H1 (cell line): ENCODE measurements around the gene HRH1. TPM values are rescaled to one million over a fixed set of nuclear protein-coding genes. Genes with fewer than 3 reads are reported as not detected.

ENCODE experiments used
- CTCF ChIA-PET: fragments of 300-600 bp; sonication (Branson Sonifier 250); formaldehyde crosslinking; loops from one replicate; lab custom pipeline; 2021; ENCODE audit not compliant: partially characterized antibody; lab: Charles Lee
- POLR2A ChIA-PET: fragments of 300-600 bp; sonication (Branson Sonifier 250); formaldehyde crosslinking; loops from one replicate; lab custom pipeline; 2021; ENCODE audit warnings: inconsistent platforms; ENCODE audit not compliant: partially characterized antibody; lab: Charles Lee
- DNase-seq, 2 experiments: peaks; one replicate each; pipeline versions ENCODE4 v3.0.0 to v3.0.0-alpha.2; 2010 to 2022; ENCODE audit warnings: low spot score in 2 of 2, low read depth in 1 of 2, mixed read lengths in 1 of 2
- FAIRE-seq: peaks from 2 replicates; lab custom pipeline; 2011; peaks lifted over from hg19 to GRCh38; lab: Jason Lieb, UNC
- H2AFZ ChIP-seq: 2 replicates; pipeline ENCODE4 v1.8.1; 2012; ENCODE audit warnings: low read length, inconsistent platforms
- H2AK5ac ChIP-seq: 2 replicates; pipeline ENCODE4 v1.6.1; 2013; ENCODE audit warnings: low read depth, low read length
- H2BK120ac ChIP-seq: replicated peaks from 2 replicates; pipeline ENCODE3; 2013; ENCODE audit warnings: low read depth, low read length, inconsistent platforms
- H2BK12ac ChIP-seq: 2 replicates; pipeline ENCODE4 v1.6.1; 2013; ENCODE audit warnings: low read depth, low read length
- H2BK15ac ChIP-seq: 2 replicates; pipeline ENCODE4 v1.6.1; 2013; ENCODE audit warnings: low read length
- H2BK20ac ChIP-seq: 2 replicates; pipeline ENCODE4 v1.6.1; 2013; ENCODE audit warnings: low read length
- H2BK5ac ChIP-seq: 2 replicates; pipeline ENCODE4 v1.6.1; 2013; ENCODE audit warnings: low read depth, low read length
- H3K14ac ChIP-seq: 2 replicates; pipeline ENCODE4 v1.6.1; 2013; ENCODE audit warnings: inconsistent platforms; ENCODE audit not compliant: insufficient read length
- H3K18ac ChIP-seq: 2 replicates; pipeline ENCODE4 v1.6.1; 2013; ENCODE audit warnings: low read length; ENCODE audit errors: extremely low read depth
- H3K23ac ChIP-seq: 2 replicates; pipeline ENCODE4 v1.6.1; 2013; ENCODE audit warnings: inconsistent platforms; ENCODE audit not compliant: insufficient read length
- H3K23me2 ChIP-seq: 2 replicates; pipeline ENCODE4 v1.6.1; 2013; ENCODE audit warnings: low read depth, low read length
- H3K27ac ChIP-seq: 2 replicates; pipeline ENCODE4 v1.6.1; 2011; ENCODE audit warnings: low read depth, low read length, inconsistent platforms
- H3K27me3 ChIP-seq, 4 experiments: replicated peaks in 1 of 4; 1 replicate in 1 of 4; 2 replicates in 3 of 4; pipeline versions ENCODE4 v1.6.1 to v1.8.1; 2011 to 2013; ENCODE audit warnings: low read length in 3 of 4, mild to moderate bottlenecking in 3 of 4, inconsistent platforms in 2 of 4, mixed read lengths in 2 of 4, moderate library complexity in 1 of 4; ENCODE audit not compliant: control insufficient read depth in 3 of 4, insufficient read depth in 3 of 4; ENCODE audit errors: extremely low read depth in 1 of 4
- H3K36me3 ChIP-seq, 4 experiments: 2 replicates each; pipeline versions ENCODE4 v1.6.1 to v1.8.1; 2011 to 2013; ENCODE audit warnings: mild to moderate bottlenecking in 4 of 4, low read length in 3 of 4, moderate library complexity in 2 of 4, control low read depth in 1 of 4, inconsistent platforms in 1 of 4; ENCODE audit not compliant: insufficient read depth in 4 of 4, control insufficient read depth in 2 of 4
- H3K4ac ChIP-seq: replicated peaks from 2 replicates; pipeline ENCODE3; 2013; ENCODE audit warnings: low read length, low read depth, mixed read lengths, inconsistent platforms; ENCODE audit not compliant: insufficient read length
- H3K4me1 ChIP-seq, 4 experiments: replicated peaks in 1 of 4; 1 replicate in 1 of 4; 2 replicates in 3 of 4; pipeline versions ENCODE4 v1.6.1 to v1.8.1; 2011 to 2013; ENCODE audit warnings: low read length in 3 of 4, inconsistent platforms in 2 of 4, mixed read lengths in 1 of 4; ENCODE audit not compliant: insufficient read depth in 4 of 4, control insufficient read depth in 3 of 4
- H3K4me2 ChIP-seq, 2 experiments: 2 replicates each; pipeline versions ENCODE4 v1.6.1 to v1.8.1; 2011 to 2013; ENCODE audit warnings: low read depth in 2 of 2, low read length in 2 of 2, control low read depth in 1 of 2, inconsistent platforms in 1 of 2, mild to moderate bottlenecking in 1 of 2; ENCODE audit not compliant: insufficient read depth in 1 of 2
- H3K4me3 ChIP-seq, 4 experiments: fragments of 200-600, 300-600 bp in 1 of 4; sonication (generic), shearing (Covaris generic), sonication (Bioruptor Twin) in 1 of 4; 2 replicates each; pipeline versions ENCODE4 v1.5.1 to v1.8.1; 2011 to 2016; ENCODE audit warnings: low read length in 4 of 4, low read depth in 3 of 4, control low read depth in 2 of 4, inconsistent platforms in 2 of 4, mild to moderate bottlenecking in 2 of 4, mixed read lengths in 1 of 4, moderate library complexity in 1 of 4; ENCODE audit not compliant: insufficient read depth in 2 of 4; ENCODE audit errors: extremely low read depth in 1 of 4
- H3K56ac ChIP-seq: replicated peaks from 2 replicates; pipeline ENCODE3; 2013; ENCODE audit warnings: low read depth, mild to moderate bottlenecking, mixed read lengths, low read length, inconsistent platforms; ENCODE audit not compliant: insufficient read length
- H3K79me1 ChIP-seq: 2 replicates; pipeline ENCODE4 v1.6.1; 2013; ENCODE audit warnings: low read depth, low read length, control low read depth
- H3K79me2 ChIP-seq, 2 experiments: 2 replicates each; pipeline versions ENCODE4 v1.6.1 to v1.8.1; 2012 to 2013; ENCODE audit warnings: low read length in 2 of 2, mild to moderate bottlenecking in 2 of 2, inconsistent platforms in 1 of 2; ENCODE audit not compliant: insufficient read depth in 2 of 2, control insufficient read depth in 1 of 2
- H3K9ac ChIP-seq, 4 experiments: replicated peaks in 1 of 4; 1 replicate in 1 of 4; 2 replicates in 3 of 4; pipeline versions ENCODE4 v1.6.1 to v1.8.1; 2011 to 2013; ENCODE audit warnings: low read depth in 3 of 4, low read length in 3 of 4, control low read depth in 2 of 4, mild to moderate bottlenecking in 2 of 4, moderate library complexity in 2 of 4, inconsistent platforms in 1 of 4; ENCODE audit errors: extremely low read depth in 1 of 4
- H3K9me3 ChIP-seq, 2 experiments: 2 replicates each; pipeline versions ENCODE4 v1.6.1 to v1.8.1; 2012 to 2013; ENCODE audit warnings: mild to moderate bottlenecking in 2 of 2, moderate library complexity in 2 of 2, control low read depth in 1 of 2, inconsistent platforms in 1 of 2, low read depth in 1 of 2, low read length in 1 of 2, mixed read lengths in 1 of 2; ENCODE audit not compliant: insufficient read depth in 2 of 2
- H4K20me1 ChIP-seq, 2 experiments: replicated peaks in 1 of 2; 2 replicates each; pipeline versions ENCODE3 to v1.8.1; 2011 to 2013; ENCODE audit warnings: inconsistent platforms in 2 of 2, low read length in 2 of 2, mild to moderate bottlenecking in 1 of 2; ENCODE audit not compliant: insufficient read depth in 2 of 2, control insufficient read depth in 1 of 2
- H4K5ac ChIP-seq: 2 replicates; pipeline ENCODE4 v1.6.1; 2013; ENCODE audit warnings: low read length, low read depth, mixed read lengths, inconsistent platforms; ENCODE audit not compliant: insufficient read length
- H4K8ac ChIP-seq: 2 replicates; pipeline ENCODE4 v1.8.0; 2013; ENCODE audit warnings: mild to moderate bottlenecking, moderate library complexity, low read length, inconsistent platforms; ENCODE audit not compliant: insufficient read depth; ENCODE audit errors: extremely low read depth
- H4K91ac ChIP-seq: replicated peaks from 2 replicates; pipeline ENCODE3; 2013; ENCODE audit warnings: low read length, mixed read lengths, inconsistent platforms; ENCODE audit not compliant: insufficient read length
- CBX5 ChIP-seq: fragments of 300-800, 300-1000 bp; sonication (generic); IDR thresholded peaks from 2 replicates; pipeline ENCODE4 v1.7.1; 2016; ENCODE audit warnings: antibody characterized with exemption, low read length, low read depth
- CHD2 ChIP-seq: IDR thresholded peaks from 2 replicates; pipeline ENCODE4 v1.6.1; 2012; ENCODE audit warnings: low read length, improper control_type of control experiment
- CTCF ChIP-seq, 3 experiments: IDR thresholded peaks; 1 replicate in 2 of 3; 2 replicates in 1 of 3; pipeline versions ENCODE4 v1.5.1 to v1.6.1; 2011; ENCODE audit warnings: low read length in 3 of 3, mild to moderate bottlenecking in 3 of 3, inconsistent platforms in 2 of 3, low read depth in 1 of 3, moderate library complexity in 1 of 3; ENCODE audit not compliant: insufficient read depth in 1 of 3; ENCODE audit errors: control extremely low read depth in 1 of 3
- EP300 ChIP-seq, 2 experiments: IDR thresholded peaks; 1 replicate in 1 of 2; 2 replicates in 1 of 2; pipeline ENCODE4 v1.6.1; 2011 to 2012; ENCODE audit warnings: low read depth in 2 of 2, low read length in 2 of 2, mild to moderate bottlenecking in 2 of 2, borderline replicate concordance in 1 of 2, inconsistent platforms in 1 of 2, moderate library complexity in 1 of 2
- HDAC6 ChIP-seq: IDR thresholded peaks from one replicate; pipeline ENCODE4 v1.7.1; 2012; ENCODE audit warnings: low read depth, mild to moderate bottlenecking, inconsistent platforms, low read length, moderate library complexity
- KDM1A ChIP-seq: fragments of 200-600, 300-600 bp; sonication (generic); IDR thresholded peaks from 2 replicates; pipeline ENCODE4 v1.7.1; 2016; ENCODE audit warnings: mild to moderate bottlenecking, low read length, borderline replicate concordance
- KDM5A ChIP-seq: fragments of 200-600 bp; IDR thresholded peaks from 2 replicates; pipeline ENCODE4 v1.7.1; 2012; ENCODE audit warnings: mild to moderate bottlenecking, low read length, inconsistent platforms, mixed read lengths
- NANOG ChIP-seq: IDR thresholded peaks from 2 replicates; pipeline ENCODE4 v1.6.1; 2011; ENCODE audit warnings: low read length, low read depth, mild to moderate bottlenecking, inconsistent platforms; ENCODE audit not compliant: insufficient read depth, poor library complexity, severe bottlenecking
- POLR2A ChIP-seq, 2 experiments: IDR thresholded peaks; 1 replicate in 1 of 2; 2 replicates in 1 of 2; pipeline ENCODE4 v1.6.1; 2011; ENCODE audit warnings: low read depth in 2 of 2, low read length in 2 of 2, mild to moderate bottlenecking in 2 of 2; ENCODE audit errors: control extremely low read depth in 1 of 2
- POLR2AphosphoS5 ChIP-seq: IDR thresholded peaks from 2 replicates; pipeline ENCODE4 v1.6.1; 2011; ENCODE audit warnings: low read depth, low read length
- TCF12 ChIP-seq: IDR thresholded peaks from 2 replicates; pipeline ENCODE4 v1.6.1; 2011; ENCODE audit warnings: low read depth, mild to moderate bottlenecking, low read length
- WGBS, 2 experiments: shearing (Covaris generic) in 1 of 2; methylation state at CpG; one replicate each; pipeline versions ENCODE4 v1.1.6 to v1.1.7; 2013 to 2015; ENCODE audit warnings: low lambda C conversion rate in 2 of 2, mixed read lengths in 2 of 2, inconsistent platforms in 1 of 2, low coverage in 1 of 2, missing lambda C conversion rate in 1 of 2; ENCODE audit not compliant: insufficient replicate concordance in 2 of 2, insufficient coverage in 1 of 2, insufficient read length in 1 of 2; ENCODE audit errors: extremely low coverage in 1 of 2, missing lambda C conversion rate in 1 of 2; 5-methylcytosine and 5-hydroxymethylcytosine counted together
- polyA plus RNA-seq, 7 experiments: library from polyadenylated mRNA; depleted of rRNA in 3 of 7; stranded (reverse) in 5 of 7; unstranded in 2 of 7; fragments of >200 nt in 5 of 7; fragments of 200-250 nt in 2 of 7; gene quantifications; 1 replicate in 5 of 7; 2 replicates in 1 of 7; 4 replicates in 1 of 7; pipeline versions ENCODE4 v1.2.1 to v1.2.3, GENCODE V29; 2011 to 2013; ENCODE audit warnings: missing spikeins in 2 of 7, mixed read lengths in 2 of 7
- total RNA-seq: library from RNA; stranded (reverse); fragmentation: NEBNext Ultra II Directional; extraction: Animal tissue kit (Norgen Biotek cat#: 25700); gene quantifications from 2 replicates; pipeline ENCODE4 v1.2.1, GENCODE V29; 2021
- TF ChIP-seq, protein P1 (sequence below): IDR thresholded peaks from 2 replicates; pipeline ENCODE4 v1.6.1; 2012; ENCODE audit warnings: inconsistent platforms

The HRH1 gene
- total and polyA plus RNA-seq, 2 of the 8 experiments (the other 6 are each of a cell fraction or from before 2014, with no cell fraction given): 0.11 TPM; not detected in 1

DNA sequence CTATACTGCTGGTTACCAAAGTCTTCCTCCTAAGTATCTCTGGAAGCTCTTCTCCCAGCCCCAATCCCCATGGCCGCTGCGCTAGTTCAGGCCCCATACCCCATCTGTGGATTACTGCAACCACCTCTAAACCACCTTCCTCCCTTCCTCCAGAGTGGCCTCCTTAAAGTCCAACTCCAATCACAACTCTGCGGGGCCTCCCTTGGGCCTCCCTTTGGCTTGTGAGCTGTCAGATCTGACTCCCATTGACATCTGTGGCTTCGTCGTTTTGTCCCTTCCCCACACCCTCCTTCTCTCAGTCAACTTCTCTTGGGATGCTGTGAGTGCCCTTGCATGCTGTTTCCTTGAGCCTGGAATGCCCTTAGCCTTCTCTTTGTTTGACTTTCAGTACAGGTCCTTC, 9.3 kb upstream of the HRH1 start:
- Histone ChIP-seq H3K4ac (no peak overlapping the region), H3K79me1 (no peaks in the 10 kb centered on the region), H3K14ac (no peak overlapping the region), H4K5ac (no peak overlapping the region), H3K27ac (no peak overlapping the region), H3K27me3 (no peaks in the 10 kb centered on the region; a peak in 1 of 7 replicates), H4K8ac (no peak overlapping the region), H3K56ac (no peak overlapping the region), H3K23me2 (no peaks in the 10 kb centered on the region), H3K4me1 (no peaks in the 10 kb centered on the region), H2AFZ (no peak overlapping the region), H2BK15ac (no peak overlapping the region), H4K91ac (no peak overlapping the region), H2BK12ac (no peak overlapping the region), H3K9ac (no peak overlapping the region), H3K36me3 (no peaks in the 10 kb centered on the region), H3K4me2 (no peak overlapping the region), H3K18ac (no peak overlapping the region), H4K20me1 (no peaks in the 10 kb centered on the region), H2BK120ac (no peak overlapping the region), H2BK20ac (no peak overlapping the region), H3K4me3 (no peak overlapping the region), H2BK5ac (no peak overlapping the region), H3K79me2 (no peaks in the 10 kb centered on the region), H3K23ac (no peak overlapping the region), H2AK5ac (no peak overlapping the region), H3K9me3 (no peaks in the 10 kb centered on the region)
- no peak for FAIRE-seq
- CTCF ChIA-PET: interaction anchor here (0.7 kb wide), 1 partner anchor 11 kb away, joined by 3 read pairs; no protein-coding TSS in a partner anchor
- WGBS, 2 experiments: 95% methylated on average over 5 of the region's 5 CpGs; no CpG with 5 or more reads in 1 of the 2 experiments
- no peak for DNase-seq
- POLR2A ChIA-PET: no interaction called here
- TF ChIP-seq KDM5A (no peak), POLR2A (IDR thresholded peaks at IDR 0.05; ENCODE audit: control extremely low read depth in 1 of 2, low read depth in 2 of 2, low read length in 2 of 2) (no peak), NANOG (no peak), EP300 (IDR thresholded peaks at IDR 0.05; ENCODE audit: borderline replicate concordance in 1 of 2, low read depth in 2 of 2, low read length in 2 of 2) (no peak), HDAC6 (no peak), CTCF (IDR thresholded peaks at IDR 0.05; ENCODE audit: control extremely low read depth in 1 of 3, insufficient read depth in 1 of 3, low read depth in 1 of 3, low read length in 3 of 3) (no peak), CHD2 (no peak), CBX5 (no peak), POLR2AphosphoS5 (no peak), KDM1A (no peak), TCF12 (no peak)
- TF ChIP-seq, protein P1, sequence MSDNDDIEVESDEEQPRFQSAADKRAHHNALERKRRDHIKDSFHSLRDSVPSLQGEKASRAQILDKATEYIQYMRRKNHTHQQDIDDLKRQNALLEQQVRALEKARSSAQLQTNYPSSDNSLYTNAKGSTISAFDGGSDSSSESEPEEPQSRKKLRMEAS: no peak
